Effector memory CD4-positive, alpha-beta T cell (primary cell): ENCODE data around the gene MYO10.

Source experiments
- DNase-seq, 3 donors: peaks; one replicate each; pipeline ENCODE4 v3.0.0-alpha.2; 2020
- H3K27ac ChIP-seq: 2 replicates; pipeline ENCODE4 v1.7.0; 2013; ENCODE audit warnings: mild to moderate bottlenecking, low read length, moderate library complexity; ENCODE audit not compliant: insufficient read depth, poor library complexity, severe bottlenecking
- H3K27me3 ChIP-seq: replicated peaks from 2 replicates; pipeline ENCODE4 v1.7.0; 2013; ENCODE audit warnings: mild to moderate bottlenecking, low read length; ENCODE audit not compliant: insufficient read depth, control insufficient read depth, poor library complexity, severe bottlenecking
- H3K36me3 ChIP-seq: 2 replicates; pipeline ENCODE4 v1.7.0; 2013; ENCODE audit warnings: mild to moderate bottlenecking, low read length, moderate library complexity; ENCODE audit not compliant: control insufficient read depth, insufficient read depth
- H3K4me1 ChIP-seq: 2 replicates; pipeline ENCODE4 v1.7.0; 2013; ENCODE audit warnings: low read length, mild to moderate bottlenecking; ENCODE audit not compliant: control insufficient read depth, insufficient read depth, poor library complexity, severe bottlenecking
- H3K4me3 ChIP-seq: 2 replicates; pipeline ENCODE4 v1.7.0; 2013; ENCODE audit warnings: low read length, low read depth, mild to moderate bottlenecking; ENCODE audit not compliant: insufficient read depth, poor library complexity, severe bottlenecking
- H3K9me3 ChIP-seq: 2 replicates; pipeline ENCODE4 v1.7.0; 2013; ENCODE audit warnings: mild to moderate bottlenecking, low read length, moderate library complexity; ENCODE audit not compliant: control insufficient read depth

Gene MYO10

GRCh38 chr5:16970826-16971225 lies 34.7 kb upstream of the MYO10 start:
- no peaks in the 10 kb centered on the region for H3K4me1 ChIP-seq
- no peak overlapping the region for H3K4me3 ChIP-seq
- H3K9me3 ChIP-seq = no peaks in the 10 kb centered on the region
- H3K27ac ChIP-seq = no peak overlapping the region
- no peak for DNase-seq
- no peaks in the 10 kb centered on the region for H3K36me3 ChIP-seq
- H3K27me3 ChIP-seq = no peaks in the 10 kb centered on the region

- Histone ChIP-seq H3K27me3 (no peaks in the 10 kb centered on the region), H3K4me1 (no peaks in the 10 kb centered on the region), H3K9me3 (no peaks in the 10 kb centered on the region), H3K36me3 (no peaks in the 10 kb centered on the region), H3K4me3 (no peak overlapping the region), H3K27ac (no peak overlapping the region)
- DNase-seq = no peak
Measured at GRCh38 chr5:16970260-16970659, 34.2 kb upstream of the MYO10 start.

GRCh38 chr5:16965581-16965980 lies 29.5 kb upstream of the MYO10 start:
- DNase-seq = no peak
- Histone ChIP-seq H3K27ac (no peak overlapping the region), H3K4me3 (no peak overlapping the region)

GRCh38 chr5:16963821-16964220 lies 27.7 kb upstream of the MYO10 start:
- Histone ChIP-seq H3K27me3 (no peaks in the 10 kb centered on the region), H3K36me3 (no peaks in the 10 kb centered on the region), H3K4me3 (no peak overlapping the region), H3K9me3 (no peaks in the 10 kb centered on the region), H3K4me1 (no peaks in the 10 kb centered on the region), H3K27ac (no peak overlapping the region)
- no peak for DNase-seq

More at GRCh38 chr5:16965581-16965980, 29.5 kb upstream of the MYO10 start:
- Histone ChIP-seq H3K4me1 (no peaks in the 10 kb centered on the region), H3K9me3 (no peaks in the 10 kb centered on the region), H3K36me3 (no peaks in the 10 kb centered on the region), H3K27me3 (no peaks in the 10 kb centered on the region)

- no peaks in the 10 kb centered on the region for H3K9me3 ChIP-seq
- H3K27me3 ChIP-seq = no peaks in the 10 kb centered on the region
- DNase-seq = no peak
- H3K27ac ChIP-seq = no peak overlapping the region
- H3K4me1 ChIP-seq = no peaks in the 10 kb centered on the region
- no peak overlapping the region for H3K4me3 ChIP-seq
- H3K36me3 ChIP-seq = no peaks in the 10 kb centered on the region
Measured at GRCh38 chr5:16961131-16961530, 25.0 kb upstream of the MYO10 start.

GRCh38 chr5:16957304-16958196 lies 21.5 kb upstream of the MYO10 start:
- Histone ChIP-seq H3K27me3 (no peaks in the 10 kb centered on the region), H3K4me1 (no peaks in the 10 kb centered on the region), H3K27ac (no peak overlapping the region), H3K36me3 (no peaks in the 10 kb centered on the region), H3K4me3 (no peak overlapping the region), H3K9me3 (no peaks in the 10 kb centered on the region)
- no peak for DNase-seq

GRCh38 chr5:16953729-16954128 lies 17.6 kb upstream of the MYO10 start:
- H3K27ac ChIP-seq = no peak overlapping the region
- no peak for DNase-seq

GRCh38 chr5:16952968-16953671 lies 17.0 kb upstream of the MYO10 start:
- no peak for DNase-seq
- no peaks in the 10 kb centered on the region for H3K27me3 ChIP-seq
- no peaks in the 10 kb centered on the region for H3K36me3 ChIP-seq

More at GRCh38 chr5:16953729-16954128, 17.6 kb upstream of the MYO10 start:
- Histone ChIP-seq H3K4me1 (no peaks in the 10 kb centered on the region), H3K27me3 (no peaks in the 10 kb centered on the region), H3K9me3 (no peaks in the 10 kb centered on the region), H3K4me3 (no peak overlapping the region), H3K36me3 (no peaks in the 10 kb centered on the region)

GRCh38 chr5:16946725-16947124 lies 10.6 kb upstream of the MYO10 start:
- H3K36me3 ChIP-seq = no peaks in the 10 kb centered on the region
- H3K4me1 ChIP-seq = no peaks in the 10 kb centered on the region

More at GRCh38 chr5:16952968-16953671, 17.0 kb upstream of the MYO10 start:
- H3K27ac ChIP-seq = no peak overlapping the region
- H3K4me1 ChIP-seq = no peaks in the 10 kb centered on the region
- no peak overlapping the region for H3K4me3 ChIP-seq
- H3K9me3 ChIP-seq = no peaks in the 10 kb centered on the region

More at GRCh38 chr5:16946725-16947124, 10.6 kb upstream of the MYO10 start:
- no peaks in the 10 kb centered on the region for H3K27me3 ChIP-seq
- no peaks in the 10 kb centered on the region for H3K9me3 ChIP-seq
- no peak for DNase-seq
- H3K4me3 ChIP-seq = no peak overlapping the region
- H3K27ac ChIP-seq = no peak overlapping the region
